HTERT RPE-1 (cell line): ENCODE data around the gene TRIM34.
"Not testable (repeated sequence)": the region's sequence is repeated elsewhere in the genome, so short reads cannot be mapped to it uniquely, and the experiment has no call there.

ENCODE experiments used
- in situ Hi-C: fragments of 300-500 bp; cut with MboI; formaldehyde crosslinking; loops from 4 replicates; pipeline ENCODE4 v1.14.3; 2020; ENCODE audit warnings: low sequenced_read_pairs

TRIM34 gene

GRCh38 chr11:5620651-5621521, 3.9 kb upstream of the TRIM34 start:
- in situ Hi-C loops, result no loop called here

GRCh38 chr11:5621580-5621979, 3.2 kb upstream of the TRIM34 start:
- in situ Hi-C loops, result no loop called here

- in situ Hi-C loops, result no loop called here
Observed at GRCh38 chr11:5622802-5623201, 2.0 kb upstream of the TRIM34 start.

GRCh38 chr11:5625281-5625680, 480 bp downstream of the TRIM34 start:
- in situ Hi-C loops, result no loop called here

GRCh38 chr11:5626196-5626595, 1.4 kb downstream of the TRIM34 start:
- in situ Hi-C loops, result no loop called here

- in situ Hi-C loops, result no loop called here
Observed at GRCh38 chr11:5631417-5631816, 6.6 kb downstream of the TRIM34 start.

- in situ Hi-C loops, result no loop called here
Observed at GRCh38 chr11:5631969-5632635, 7.3 kb downstream of the TRIM34 start.

GRCh38 chr11:5639953-5640352, 15.2 kb downstream of the TRIM34 start:
- in situ Hi-C loops, result no loop called here

- in situ Hi-C loops, result no loop called here
Observed at GRCh38 chr11:5643585-5643984, 18.8 kb downstream of the TRIM34 start.

- in situ Hi-C loops, result no loop called here
Observed at GRCh38 chr11:5646139-5646538, 21.3 kb downstream of the TRIM34 start.

GRCh38 chr11:5655474-5655873, 30.7 kb downstream of the TRIM34 start:
- in situ Hi-C loops, result no loop called here

- in situ Hi-C loops, result not testable (repeated sequence)
Observed at GRCh38 chr11:5656956-5657355, 32.2 kb downstream of the TRIM34 start.

GRCh38 chr11:5658318-5658717, 33.5 kb downstream of the TRIM34 start:
- in situ Hi-C loops, result no loop called here

GRCh38 chr11:5663511-5663910, 38.7 kb downstream of the TRIM34 start:
- in situ Hi-C loops, result no loop called here

GRCh38 chr11:5665051-5665570, 40.3 kb downstream of the TRIM34 start:
- in situ Hi-C loops, result no loop called here

GRCh38 chr11:5665746-5666401, 41.1 kb downstream of the TRIM34 start:
- in situ Hi-C loops, result no loop called here

GRCh38 chr11:5666402-5666793, 41.6 kb downstream of the TRIM34 start:
- in situ Hi-C loops, result no loop called here

- in situ Hi-C loops, result no loop called here
Observed at GRCh38 chr11:5671831-5672230, 47.0 kb downstream of the TRIM34 start.

- in situ Hi-C loops, result no loop called here
Observed at GRCh38 chr11:5674391-5674790, 49.6 kb downstream of the TRIM34 start.

- in situ Hi-C loops, result no loop called here
Observed at GRCh38 chr11:5679811-5680210, 55.0 kb downstream of the TRIM34 start.

- in situ Hi-C loops, result not testable (repeated sequence)
Observed at GRCh38 chr11:5682890-5683441, 58.2 kb downstream of the TRIM34 start.
